Breast epithelium (tissue), 4 donors: Measurements from ENCODE around the gene CPA1. TPM values are rescaled to one million over a fixed set of nuclear protein-coding genes. Genes with fewer than 3 reads are reported as not detected.
A peak's percentile ranks its signal among the peaks of the same experiment; 100 is the strongest.

ENCODE experiments used
- DNase-seq, 2 donors: peaks; one replicate each; pipeline ENCODE4 v3.0.0-alpha.2; 2019; ENCODE audit warnings: low spot score in 2 of 2
- H3K27ac ChIP-seq, 2 donors: fragments of 200-600 bp; sonication (generic) in 1 of 2; one replicate each; pipeline ENCODE4 v1.5.1; 2016 to 2019; ENCODE audit warnings: mild to moderate bottlenecking in 1 of 2
- H3K27me3 ChIP-seq, 2 donors: fragments of 200-600 bp; sonication (generic) in 1 of 2; one replicate each; pipeline versions ENCODE4 v1.5.1 to v1.6.0; 2017 to 2019; ENCODE audit warnings: control low read depth in 1 of 2, mild to moderate bottlenecking in 1 of 2
- H3K36me3 ChIP-seq: fragments of 200-600 bp; one replicate; pipeline ENCODE4 v1.5.1; 2019
- H3K4me1 ChIP-seq, 2 donors: fragments of 200-600 bp; sonication (generic); one replicate each; pipeline ENCODE4 v1.5.1; 2016 to 2019; ENCODE audit warnings: control low read depth in 1 of 2
- H3K4me3 ChIP-seq, 3 donors: fragments of 200-600 bp; sonication (generic); 1 replicate in 2 of 3; 2 replicates in 1 of 3; pipeline ENCODE4 v1.5.1; 2016 to 2019; ENCODE audit warnings: mild to moderate bottlenecking in 3 of 3, moderate library complexity in 2 of 3
- H3K9me3 ChIP-seq, 2 donors: fragments of 200-600 bp; sonication (generic) in 1 of 2; one replicate each; pipeline ENCODE4 v1.5.1; 2016 to 2019; ENCODE audit warnings: control low read depth in 1 of 2
- CTCF ChIP-seq, 3 donors: fragments of 450-650 bp; IDR thresholded peaks; one replicate each; pipeline ENCODE4 v1.5.1; 2016 to 2017; ENCODE audit warnings: antibody characterized with exemption in 3 of 3, mild to moderate bottlenecking in 3 of 3, moderate library complexity in 3 of 3
- POLR2A ChIP-seq: fragments of 450-650 bp; IDR thresholded peaks from one replicate; pipeline ENCODE4 v1.6.1; 2016; ENCODE audit warnings: antibody characterized with exemption, mild to moderate bottlenecking, moderate library complexity
- POLR2AphosphoS5 ChIP-seq, 3 donors: sonication (generic); formaldehyde crosslinking; IDR thresholded peaks; one replicate each; pipeline ENCODE4 v1.6.1; 2017; ENCODE audit warnings: antibody characterized with exemption in 3 of 3
- intact Hi-C: fragments of 100-400 bp; cut with DNase I; formaldehyde crosslinking; loops from one replicate; pipeline ENCODE4 v1.15.1; 2023; ENCODE audit warnings: low total_unique reads
- total RNA-seq, 3 donors: library from RNA; depleted of rRNA; stranded (reverse); fragments of >200 nt; gene quantifications; one replicate each; pipeline ENCODE4 v1.1.0, GENCODE V29; 2016

CPA1 gene
- total RNA-seq, 3 donors from 2014 or later = 0.73 to 0.96 TPM; not detected in 1

- no peak for TF ChIP-seq POLR2AphosphoS5 (IDR thresholded peaks at IDR 0.05)
- TF ChIP-seq CTCF (IDR thresholded peaks at IDR 0.05) = no peak
- no peak for TF ChIP-seq POLR2A
Observed at GRCh38 chr7:130377178-130377577, 3.1 kb upstream of the CPA1 start.

GRCh38 chr7:130379019-130379418 lies 1.3 kb upstream of the CPA1 start:
- no peak for TF ChIP-seq POLR2AphosphoS5 (IDR thresholded peaks at IDR 0.05)
- TF ChIP-seq CTCF (IDR thresholded peaks at IDR 0.05) = no peak
- TF ChIP-seq POLR2A = no peak
- Histone ChIP-seq H3K27ac (peak overlapping the region in 1 of 2 donors; percentile 65), H3K4me3 (no peak overlapping the region), H3K9me3 (no peaks in the 10 kb centered on the region), H3K36me3 (no peaks in the 10 kb centered on the region), H3K27me3 (no peaks in the 10 kb centered on the region), H3K4me1 (peaks cover 8 to 9% of the 10 kb centered on the region in 2 donors)
- no peak for DNase-seq
- intact Hi-C loops = no loop called here

More at GRCh38 chr7:130377178-130377577, 3.1 kb upstream of the CPA1 start:
- DNase-seq = no peak
- Histone ChIP-seq H3K4me1 (peaks cover 14 to 18% of the 10 kb centered on the region in 2 donors), H3K27ac (no peak overlapping the region), H3K4me3 (no peak overlapping the region), H3K27me3 (no peaks in the 10 kb centered on the region), H3K36me3 (no peaks in the 10 kb centered on the region), H3K9me3 (no peaks in the 10 kb centered on the region)
- intact Hi-C loops = no loop called here

- intact Hi-C loops = no loop called here
- no peak overlapping the region for H3K4me3 ChIP-seq
- no peaks in the 10 kb centered on the region for H3K9me3 ChIP-seq
- H3K4me1 ChIP-seq = peaks cover 4 to 8% of the 10 kb centered on the region in 2 donors
- DNase-seq = no peak
- no peaks in the 10 kb centered on the region for H3K27me3 ChIP-seq
- no peaks in the 10 kb centered on the region for H3K36me3 ChIP-seq
- peak overlapping the region; percentile 65 to 81 for H3K27ac ChIP-seq
- no peak for TF ChIP-seq CTCF (IDR thresholded peaks at IDR 0.05)
- TF ChIP-seq POLR2AphosphoS5 (IDR thresholded peaks at IDR 0.05) = no peak
- TF ChIP-seq POLR2A = no peak
Observed at GRCh38 chr7:130379532-130379920, 768 bp upstream of the CPA1 start.

- Histone ChIP-seq H3K9me3 (no peaks in the 10 kb centered on the region), H3K27me3 (no peaks in the 10 kb centered on the region), H3K27ac (peak overlapping the region; percentile 65 to 81), H3K4me1 (peaks cover 3 to 8% of the 10 kb centered on the region in 2 donors), H3K36me3 (no peaks in the 10 kb centered on the region), H3K4me3 (no peak overlapping the region)
- intact Hi-C loops = no loop called here
- DNase-seq = peak in 1 of 2 donors; percentile 12
- no peak for TF ChIP-seq POLR2A
- TF ChIP-seq POLR2AphosphoS5 (IDR thresholded peaks at IDR 0.05) = no peak
- no peak for TF ChIP-seq CTCF (IDR thresholded peaks at IDR 0.05)
Observed at GRCh38 chr7:130380861-130381455, 664 bp downstream of the CPA1 start.

DNA sequence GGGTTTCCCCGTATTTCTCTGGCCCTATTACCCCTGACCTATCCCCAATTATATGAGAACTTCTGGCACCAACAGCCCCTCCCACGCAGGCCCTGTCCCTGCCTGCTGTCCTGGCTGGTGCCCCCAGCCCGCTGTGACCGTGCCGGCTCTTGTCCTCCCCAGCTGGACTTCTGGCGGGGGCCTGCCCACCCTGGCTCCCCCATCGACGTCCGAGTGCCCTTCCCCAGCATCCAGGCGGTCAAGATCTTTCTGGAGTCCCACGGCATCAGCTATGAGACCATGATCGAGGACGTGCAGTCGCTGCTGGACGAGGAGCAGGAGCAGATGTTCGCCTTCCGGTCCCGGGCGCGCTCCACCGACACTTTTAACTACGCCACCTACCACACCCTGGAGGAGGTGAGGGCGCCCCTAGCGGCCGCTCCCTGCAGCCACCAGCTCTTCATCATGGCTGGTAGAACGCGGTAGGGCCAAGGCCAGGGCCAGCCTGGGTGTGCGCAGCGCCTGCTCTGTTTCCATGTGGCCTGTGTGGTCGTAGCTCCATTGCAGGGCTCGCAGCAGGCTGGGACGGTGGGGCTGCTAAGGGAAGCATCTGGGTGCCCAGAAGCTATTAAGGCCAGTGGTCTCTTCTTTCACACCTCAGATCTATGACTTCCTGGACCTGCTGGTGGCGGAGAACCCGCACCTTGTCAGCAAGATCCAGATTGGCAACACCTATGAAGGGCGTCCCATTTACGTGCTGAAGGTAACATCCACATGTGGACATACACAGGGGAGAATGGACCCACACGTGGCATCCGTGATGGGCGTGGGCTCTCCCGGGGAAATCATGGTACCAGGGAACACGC lies 1.4 kb downstream of the CPA1 start:
- peak in 1 of 2 donors; percentile 14 for DNase-seq
- Histone ChIP-seq H3K4me3 (no peak overlapping the region), H3K4me1 (peaks cover 3 to 8% of the 10 kb centered on the region in 2 donors), H3K9me3 (no peaks in the 10 kb centered on the region), H3K36me3 (no peaks in the 10 kb centered on the region), H3K27ac (no peak overlapping the region), H3K27me3 (no peaks in the 10 kb centered on the region)
- intact Hi-C loops = no loop called here
- TF ChIP-seq CTCF (IDR thresholded peaks at IDR 0.05) (no peak), POLR2AphosphoS5 (IDR thresholded peaks at IDR 0.05) (no peak), POLR2A (no peak)
